B cell (primary cell): Measurements from ENCODE around the gene ETFB.

Source experiments
- CTCF ChIP-seq: fragments of 200-600 bp; IDR thresholded peaks from one replicate; pipeline ENCODE4 v1.8.0; 2022; ENCODE audit warnings: antibody characterized with exemption, mild to moderate bottlenecking
- EZH2 ChIP-seq: IDR thresholded peaks from 2 replicates; pipeline ENCODE4 v1.6.1; 2012; ENCODE audit warnings: borderline replicate concordance, low read depth, mild to moderate bottlenecking, moderate library complexity, low read length; ENCODE audit not compliant: insufficient read depth, poor library complexity, severe bottlenecking

- no peak for TF ChIP-seq EZH2
- TF ChIP-seq CTCF = no peak
Observed at GRCh38 chr19:51337861-51338562, 28.2 kb downstream of the ETFB start.
